ENCODE measurements around the gene MED7. TPM values are rescaled to one million over a fixed set of nuclear protein-coding genes. Genes with fewer than 3 reads are reported as not detected.

MED7 gene
- total and polyA plus RNA-seq, 2 of the 13 experiments (the other 11 are each of a cell fraction or from before 2014, with no cell fraction given) = 9.2 to 9.4 TPM

- TF ChIP-seq ZFP82 (CRISPR knock-in tag; IDR thresholded peaks at IDR 0.05; ENCODE audit: borderline replicate concordance) = 0 out of 2 replicates have a peak, but pooled peaks have one; percentile 39
- TF ChIP-seq HMG20A (CRISPR knock-in tag; IDR thresholded peaks at IDR 0.05; ENCODE audit: borderline replicate concordance) = no peak
- TF ChIP-seq ZNF577 (CRISPR knock-in tag; IDR thresholded peaks at IDR 0.05; ENCODE audit: borderline replicate concordance, low read depth) = no peak
- no peak for TF ChIP-seq PHF20 (CRISPR knock-in tag; IDR thresholded peaks at IDR 0.05)
- TF ChIP-seq NR2F6 (IDR thresholded peaks at IDR 0.05) = no peak
- TF ChIP-seq NR2F6 (CRISPR knock-in tag; IDR thresholded peaks at IDR 0.05) = no peak
- TF ChIP-seq BRCA1 (CRISPR knock-in tag; IDR thresholded peaks at IDR 0.05) = 0 out of 2 replicates have a peak, but pooled peaks have one; percentile 3
- TF ChIP-seq STAT6 (CRISPR knock-in tag; IDR thresholded peaks at IDR 0.05; ENCODE audit: borderline replicate concordance) = 0 out of 2 replicates have a peak, but pooled peaks have one; percentile 24
- TF ChIP-seq PAWR (CRISPR knock-in tag; IDR thresholded peaks at IDR 0.05; ENCODE audit: borderline replicate concordance) = no peak
- no peak for TF ChIP-seq TBX2 (CRISPR knock-in tag; IDR thresholded peaks at IDR 0.05; ENCODE audit: borderline replicate concordance)
- TF ChIP-seq ZNF7 (CRISPR knock-in tag; IDR thresholded peaks at IDR 0.05) = no peak
- TF ChIP-seq RARA (CRISPR knock-in tag; IDR thresholded peaks at IDR 0.05) = no peak
- no peak for TF ChIP-seq ZNF484 (CRISPR knock-in tag; IDR thresholded peaks at IDR 0.05; ENCODE audit: borderline replicate concordance, low read depth)
- TF ChIP-seq DRAP1 (CRISPR knock-in tag; IDR thresholded peaks at IDR 0.05) = 0 out of 2 replicates have a peak, but pooled peaks have one; percentile 3
- no peak for TF ChIP-seq ATRX (CRISPR knock-in tag; IDR thresholded peaks at IDR 0.05; ENCODE audit: borderline replicate concordance)
- no peak for TF ChIP-seq SMAD3 (CRISPR knock-in tag; IDR thresholded peaks at IDR 0.05)
- no peak for TF ChIP-seq SSRP1 (CRISPR knock-in tag; IDR thresholded peaks at IDR 0.05)
- TF ChIP-seq RBAK (CRISPR knock-in tag; IDR thresholded peaks at IDR 0.05) = no peak
- TF ChIP-seq ZFAT (CRISPR knock-in tag; conservative IDR thresholded peaks at IDR 0.05) = 0 out of 2 replicates have a peak, but pooled peaks have one; percentile 53
Measured at GRCh38 chr5:157143127-157143971, 684 bp upstream of the MED7 start (continued).
